Neural progenitor cell (in vitro differentiated cells): ENCODE data around the gene GJB2.

Source experiments
- CTCF ChIP-seq: fragments of 200-600 bp; sonication (generic); IDR thresholded peaks from 2 replicates; pipeline ENCODE4 v1.5.1; 2017; ENCODE audit warnings: antibody characterized with exemption, mild to moderate bottlenecking
- EZH2 ChIP-seq: fragments of 200-600 bp; sonication (generic); IDR thresholded peaks from 2 replicates; pipeline ENCODE4 v1.6.1; 2017; ENCODE audit warnings: antibody characterized with exemption, mild to moderate bottlenecking, moderate library complexity
- EZH2phosphoT487 ChIP-seq: fragments of 200-600 bp; sonication (generic); IDR thresholded peaks from 2 replicates; pipeline ENCODE4 v1.6.1; 2017; ENCODE audit warnings: antibody characterized with exemption

- TF ChIP-seq EZH2phosphoT487 (no peak), CTCF (no peak), EZH2 (no peak)
These were observed 42.2 kb downstream of the GJB2 start for GRCh38 chr13:20150561-20150960.
